Spinal cord (tissue), 10 donors: ENCODE measurements around the gene ZNF407. TPM values are rescaled to one million over a fixed set of nuclear protein-coding genes. Genes with fewer than 3 reads are reported as not detected.

Experiments
- DNase-seq, 6 donors: peaks; one replicate each; pipeline versions ENCODE4 v3.0.0 to v3.0.0-alpha.2; 2013 to 2015; ENCODE audit warnings: low spot score in 6 of 6, low read depth in 4 of 6
- H3K27ac ChIP-seq: one replicate; pipeline ENCODE4 v1.5.1; 2013; ENCODE audit warnings: low read depth, low read length, control low read depth
- H3K27me3 ChIP-seq: one replicate; pipeline ENCODE4 v1.6.1; 2013; ENCODE audit warnings: low read length; ENCODE audit not compliant: control insufficient read depth, insufficient read depth
- H3K36me3 ChIP-seq: one replicate; pipeline ENCODE4 v1.6.1; 2013; ENCODE audit warnings: low read length; ENCODE audit not compliant: control insufficient read depth, insufficient read depth
- H3K4me1 ChIP-seq: one replicate; pipeline ENCODE4 v1.6.1; 2013; ENCODE audit warnings: low read length; ENCODE audit not compliant: control insufficient read depth, insufficient read depth
- H3K4me3 ChIP-seq: one replicate; pipeline ENCODE4 v1.5.1; 2013; ENCODE audit warnings: low read depth, low read length, control low read depth
- H3K9me3 ChIP-seq: one replicate; pipeline ENCODE4 v1.6.1; 2013; ENCODE audit warnings: low read length; ENCODE audit not compliant: control insufficient read depth, insufficient read depth
- WGBS: methylation state at CpG from one replicate; pipeline ENCODE4 v1.1.5; 2013; ENCODE audit warnings: missing lambda C conversion rate; ENCODE audit not compliant: insufficient coverage; 5-methylcytosine and 5-hydroxymethylcytosine counted together
- polyA plus RNA-seq, 2 donors: library from polyadenylated mRNA; unstranded; fragments of 120-200 nt; gene quantifications; one replicate each; pipeline ENCODE4 v1.2.1, GENCODE V29; 2013; ENCODE audit not compliant: insufficient read length in 2 of 2
- total RNA-seq, 2 donors: library from RNA; depleted of rRNA in 1 of 2; stranded (reverse); fragments of 120-200 nt in 1 of 2; fragments of >200 nt in 1 of 2; gene quantifications; one replicate each; pipeline versions ENCODE4 v1.2.3 to v1.2.4, GENCODE V29; 2013 to 2014
- donor health status: healthy.

ZNF407 gene
- total and polyA plus RNA-seq, 4 donors: 7.9 to 22.8 (median 13.2) TPM

DNA sequence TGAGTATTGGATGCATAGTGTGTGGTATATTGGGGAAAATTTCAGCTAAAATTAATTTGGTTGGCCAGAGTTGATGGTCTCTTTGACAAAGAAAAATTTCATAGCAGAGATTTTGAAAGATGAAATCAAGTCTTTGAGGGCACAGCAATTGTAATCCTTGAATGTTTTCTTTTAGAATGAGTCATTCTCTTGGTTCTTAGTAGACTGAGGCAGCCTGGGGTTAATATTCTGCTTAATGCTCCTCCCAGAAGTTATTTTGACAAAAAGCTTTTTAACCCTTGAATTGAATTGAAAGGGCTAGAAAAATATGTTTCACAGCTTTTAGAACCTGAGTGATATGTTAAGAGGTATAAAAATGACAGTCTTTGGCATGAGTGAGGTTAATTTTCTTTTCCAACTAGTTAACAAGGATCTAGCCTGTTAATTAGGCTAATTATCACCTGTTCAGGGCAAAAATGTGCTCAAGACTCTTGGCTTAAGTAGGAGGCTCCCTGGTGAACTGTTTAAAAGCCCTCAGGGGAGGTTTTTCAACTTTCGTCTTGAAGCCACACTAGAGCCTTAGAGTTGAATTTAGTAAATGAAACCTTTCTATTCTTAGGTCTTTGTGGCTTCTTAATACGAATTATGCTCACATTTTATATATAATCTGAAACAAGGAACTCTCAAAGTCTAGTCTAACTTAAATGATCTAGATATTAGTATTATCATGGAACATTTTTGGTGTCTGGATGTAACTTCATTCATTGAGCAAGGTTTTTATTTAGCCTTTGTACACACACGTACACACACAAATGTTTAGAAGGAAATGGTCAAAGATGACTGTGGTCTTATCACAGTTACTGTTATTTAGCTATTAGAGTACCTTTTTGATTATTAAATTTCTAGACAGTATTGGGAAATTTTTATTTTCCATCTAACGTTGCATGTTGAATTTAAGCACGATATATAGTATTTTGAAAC is 272.5 kb downstream of the ZNF407 start:
- DNase-seq: peak in 2 of 6 donors; percentile 15 to 36
- no peak overlapping the region for H3K4me3 ChIP-seq
- no peaks in the 10 kb centered on the region for H3K27me3 ChIP-seq
- no peaks in the 10 kb centered on the region for H3K9me3 ChIP-seq
- no peaks in the 10 kb centered on the region for H3K36me3 ChIP-seq
- no peak overlapping the region for H3K27ac ChIP-seq
- WGBS: no CpG with 5 or more reads among the region's 5 CpGs
- no peaks in the 10 kb centered on the region for H3K4me1 ChIP-seq

DNA sequence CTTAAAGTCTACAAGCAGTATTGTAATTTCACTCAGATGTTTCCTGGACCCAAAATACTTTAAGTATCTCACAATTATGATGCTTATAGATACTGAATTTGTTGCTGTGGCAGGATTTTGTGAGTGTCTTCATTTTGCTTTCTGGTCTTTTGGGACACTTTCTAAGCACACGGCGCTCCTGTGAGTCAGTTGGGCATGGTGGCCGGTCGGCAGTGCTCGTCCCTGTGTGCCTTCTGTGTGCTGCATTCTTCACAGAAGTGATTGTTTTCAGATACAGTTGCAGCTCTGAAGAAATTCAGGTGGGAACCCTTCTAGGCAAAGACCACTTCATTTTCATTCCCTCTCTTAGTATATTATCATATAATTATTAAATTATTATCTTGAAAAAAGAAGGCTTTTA is 273.3 kb downstream of the ZNF407 start:
- Histone ChIP-seq H3K9me3 (no peaks in the 10 kb centered on the region), H3K27ac (no peak overlapping the region), H3K36me3 (no peaks in the 10 kb centered on the region), H3K4me1 (no peaks in the 10 kb centered on the region), H3K4me3 (no peak overlapping the region), H3K27me3 (no peaks in the 10 kb centered on the region)
- DNase-seq: no peak
- 40% methylated on average over 1 of the region's 5 CpGs for WGBS

DNA sequence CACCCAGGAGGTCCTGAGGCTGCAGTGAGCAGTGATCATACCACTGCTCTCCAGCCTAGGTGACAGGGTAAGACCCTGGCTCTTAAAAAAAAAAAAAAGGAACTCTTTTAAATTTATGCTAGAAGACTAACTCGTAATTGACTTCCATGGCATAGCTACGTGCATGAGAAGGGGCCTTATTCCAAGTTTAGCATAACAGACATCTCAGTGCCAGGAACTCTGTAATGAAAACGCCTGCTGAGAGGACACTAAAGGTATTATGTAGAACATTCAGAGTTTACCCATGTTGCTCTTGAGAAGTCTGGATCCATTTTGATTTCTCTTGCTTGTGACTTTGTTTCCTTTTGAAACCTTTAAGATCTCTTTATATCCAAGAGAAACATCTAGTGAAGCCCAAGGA is 276.0 kb downstream of the ZNF407 start:
- DNase-seq: no peak
- Histone ChIP-seq H3K9me3 (no peaks in the 10 kb centered on the region), H3K36me3 (no peaks in the 10 kb centered on the region), H3K27me3 (no peaks in the 10 kb centered on the region), H3K4me1 (no peaks in the 10 kb centered on the region), H3K27ac (no peak overlapping the region), H3K4me3 (no peak overlapping the region)
- 80% methylated on average over 1 of the region's 3 CpGs for WGBS

DNA sequence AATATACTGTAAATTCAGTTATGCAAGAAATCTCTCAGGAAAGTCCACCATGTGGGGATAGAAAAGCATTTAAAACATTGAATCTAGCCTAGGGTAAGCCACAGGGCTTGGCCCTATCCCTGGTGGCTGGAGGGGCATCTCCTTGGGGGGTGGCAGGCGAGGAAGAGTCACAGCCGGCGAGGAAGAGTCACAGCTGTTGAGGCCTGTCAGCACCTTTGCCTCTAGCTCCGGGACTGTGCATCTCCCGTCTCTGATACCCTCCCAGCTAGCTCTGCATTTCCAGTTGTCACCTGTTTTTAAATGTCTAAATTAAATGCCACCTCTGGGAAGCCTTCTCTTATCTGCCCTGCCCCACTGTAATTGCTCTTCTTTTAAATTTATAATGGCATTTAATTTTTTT is 276.7 kb downstream of the ZNF407 start:
- H3K4me3 ChIP-seq: no peak overlapping the region
- H3K9me3 ChIP-seq: no peaks in the 10 kb centered on the region
- no peaks in the 10 kb centered on the region for H3K27me3 ChIP-seq
- H3K27ac ChIP-seq: no peak overlapping the region
- WGBS: 100% methylated on average over 3 of the region's 5 CpGs
- no peak for DNase-seq
- H3K36me3 ChIP-seq: no peaks in the 10 kb centered on the region
- no peaks in the 10 kb centered on the region for H3K4me1 ChIP-seq

DNA sequence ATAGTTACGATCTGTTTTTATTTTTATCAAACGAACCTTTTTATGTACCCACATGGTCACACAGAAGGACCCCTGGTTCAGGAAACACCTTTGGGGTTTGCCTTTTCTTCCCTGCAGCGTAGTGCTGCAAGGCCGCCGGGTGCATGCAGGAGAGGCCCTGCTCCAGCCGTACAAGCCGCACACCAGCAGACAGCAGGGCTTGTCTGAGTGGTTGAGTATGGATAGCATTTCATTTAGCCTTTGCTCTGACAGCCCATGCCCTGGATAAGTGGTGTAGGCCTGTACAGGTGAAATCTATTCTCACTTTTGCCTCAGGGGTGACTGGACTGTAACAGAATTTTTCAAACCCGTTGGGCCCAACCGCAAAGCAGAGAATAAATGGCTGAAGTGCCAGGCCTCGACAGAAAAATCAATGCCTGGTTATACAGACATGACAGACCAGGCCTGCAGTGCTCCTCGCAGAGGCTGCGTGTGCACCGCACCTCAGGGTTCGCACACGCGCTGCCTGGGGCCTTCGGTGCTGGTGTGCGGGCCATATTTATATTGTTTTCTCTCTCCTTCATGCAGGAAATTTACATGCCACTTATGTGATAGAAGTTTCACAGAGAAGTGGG is 279.1 kb downstream of the ZNF407 start:
- H3K4me3 ChIP-seq: no peak overlapping the region
- peaks cover 2% of the 10 kb centered on the region for H3K36me3 ChIP-seq
- no peaks in the 10 kb centered on the region for H3K4me1 ChIP-seq
- H3K27me3 ChIP-seq: no peaks in the 10 kb centered on the region
- peak in 1 of 6 donors; percentile 56 for DNase-seq
- no peak overlapping the region for H3K27ac ChIP-seq
- H3K9me3 ChIP-seq: no peaks in the 10 kb centered on the region
- 89% methylated on average over 11 of the region's 18 CpGs for WGBS

DNA sequence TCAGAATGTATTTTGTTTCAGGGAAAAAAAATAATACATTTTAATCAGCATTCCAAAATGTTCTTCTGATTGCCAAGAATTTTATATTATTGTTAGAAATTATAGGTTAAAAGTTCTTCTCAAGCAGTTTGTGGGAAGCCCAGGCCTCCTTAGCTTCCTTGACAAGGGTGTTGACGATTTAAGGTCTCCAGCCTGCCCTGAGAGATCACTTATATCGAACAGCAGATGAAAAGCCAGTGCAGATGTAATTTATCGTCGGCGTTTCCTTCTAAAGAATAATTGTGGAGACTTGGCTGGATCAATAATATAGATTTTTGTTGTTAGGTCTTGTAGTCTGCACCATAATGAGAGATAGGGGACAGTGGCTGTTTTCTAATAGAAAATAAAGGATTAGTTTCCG is 280.6 kb downstream of the ZNF407 start:
- 92% methylated on average over 5 of the region's 6 CpGs for WGBS
- no peak overlapping the region for H3K27ac ChIP-seq
- H3K9me3 ChIP-seq: no peaks in the 10 kb centered on the region
- no peaks in the 10 kb centered on the region for H3K4me1 ChIP-seq
- DNase-seq: peak in 1 of 6 donors; percentile 49
- H3K27me3 ChIP-seq: no peaks in the 10 kb centered on the region
- peaks cover 2% of the 10 kb centered on the region for H3K36me3 ChIP-seq
- no peak overlapping the region for H3K4me3 ChIP-seq

DNA sequence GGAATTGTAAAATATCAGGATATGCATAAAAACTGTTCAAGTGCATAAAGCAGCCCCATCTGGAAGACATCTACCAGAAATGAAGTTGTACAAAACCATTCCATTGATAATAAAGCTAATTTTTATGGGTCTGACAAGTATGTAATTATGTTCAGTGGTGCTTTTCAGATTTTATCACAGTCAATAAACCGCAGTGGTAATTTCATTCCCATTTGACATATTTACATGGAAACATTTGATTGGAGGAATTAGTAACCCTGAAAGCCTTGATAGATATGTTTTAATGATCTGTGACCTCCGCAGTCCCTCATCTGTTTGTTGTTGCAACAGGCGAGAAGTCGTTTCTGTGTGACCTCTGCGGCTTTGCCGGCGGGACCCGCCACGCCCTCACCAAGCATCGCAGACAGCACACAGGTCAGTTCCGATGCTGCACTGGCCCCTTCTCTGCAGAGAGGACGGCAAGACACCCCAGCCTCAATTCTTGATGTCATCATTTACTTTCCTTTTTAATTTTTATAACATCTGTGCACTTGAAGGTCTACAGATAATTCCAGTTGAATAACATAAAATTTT is 283.1 kb downstream of the ZNF407 start:
- WGBS: 59% methylated on average over 10 of the region's 12 CpGs
- H3K9me3 ChIP-seq: no peaks in the 10 kb centered on the region
- H3K27me3 ChIP-seq: no peaks in the 10 kb centered on the region
- H3K4me3 ChIP-seq: no peak overlapping the region
- no peaks in the 10 kb centered on the region for H3K4me1 ChIP-seq
- peak in 1 of 6 donors; percentile 88 for DNase-seq
- peaks cover 2% of the 10 kb centered on the region for H3K36me3 ChIP-seq
- H3K27ac ChIP-seq: no peak overlapping the region

DNA sequence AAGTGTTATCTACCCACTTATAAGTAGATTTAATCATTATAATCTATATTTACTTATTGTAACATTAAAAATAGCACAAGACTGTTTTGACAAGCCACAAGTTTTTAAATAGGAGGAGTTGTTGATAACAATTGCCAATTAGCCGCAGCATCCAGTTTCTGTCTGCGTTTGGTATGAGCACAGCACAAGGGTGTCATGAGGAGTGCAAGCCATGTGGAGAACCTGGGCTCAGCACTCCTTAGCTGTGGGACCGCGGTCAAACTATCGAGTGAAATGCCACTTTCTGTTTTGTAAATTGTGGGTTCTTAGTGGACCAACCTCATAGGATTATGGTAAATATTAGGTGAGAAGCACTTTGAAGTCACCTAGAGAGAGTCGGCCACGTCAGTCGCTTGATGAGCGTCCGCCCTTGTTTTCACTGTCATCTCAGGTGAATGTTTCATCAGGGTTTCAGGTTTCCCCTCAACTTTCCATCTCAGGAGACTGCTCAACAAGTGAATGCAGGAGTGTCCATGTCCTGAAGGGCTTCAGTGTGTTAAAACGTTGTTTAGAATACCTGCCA is 294.5 kb downstream of the ZNF407 start:
- H3K4me1 ChIP-seq: no peaks in the 10 kb centered on the region
- H3K27ac ChIP-seq: no peak overlapping the region
- no peaks in the 10 kb centered on the region for H3K27me3 ChIP-seq
- no peaks in the 10 kb centered on the region for H3K36me3 ChIP-seq
- no peaks in the 10 kb centered on the region for H3K9me3 ChIP-seq
- no peak for DNase-seq
- H3K4me3 ChIP-seq: no peak overlapping the region
- 84% methylated on average over 8 of the region's 11 CpGs for WGBS

DNA sequence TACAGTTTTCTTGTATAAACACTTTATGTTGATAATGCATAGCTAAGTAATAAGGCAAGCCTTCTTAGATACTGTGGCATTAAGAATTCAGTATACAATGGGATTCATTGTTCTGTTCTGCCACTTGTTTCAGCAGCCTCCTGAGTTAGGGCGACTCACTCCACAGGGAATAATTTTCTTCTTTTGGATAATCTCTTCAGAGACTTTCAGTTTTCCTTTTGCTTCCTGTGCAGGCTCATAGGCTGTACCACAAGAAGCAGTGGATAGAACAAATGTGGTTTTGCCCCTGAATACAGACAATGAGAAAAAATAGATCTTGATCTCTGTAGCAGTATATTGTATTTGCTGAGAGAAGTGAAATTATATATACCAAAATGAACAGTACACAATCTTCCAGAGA is 298.0 kb downstream of the ZNF407 start:
- Histone ChIP-seq H3K9me3 (no peaks in the 10 kb centered on the region), H3K4me3 (no peak overlapping the region), H3K27ac (no peak overlapping the region), H3K36me3 (no peaks in the 10 kb centered on the region), H3K27me3 (no peaks in the 10 kb centered on the region), H3K4me1 (peaks cover 5% of the 10 kb centered on the region)
- no CpG with 5 or more reads among the region's 1 CpG for WGBS
- peak in 1 of 6 donors; percentile 38 for DNase-seq
